HepG2 (cell line): Measurements from ENCODE around the gene GRB2. TPM values are rescaled to one million over a fixed set of nuclear protein-coding genes. Genes with fewer than 3 reads are reported as not detected.

Experiments
- ATAC-seq: fragments of 200-7000 bp; cut with Tn5 transposase; 3 replicates; pipeline ENCODE4 v1.9.1; 2020; ENCODE audit warnings: mild to moderate bottlenecking, moderate library complexity
- BruUV-seq: library from RNA; stranded (reverse); fragments of 400-500 nt; replicated peaks from 2 replicates; lab custom pipeline; 2021; lab: Mats Ljungman, UMichigan
- CTCF ChIA-PET: fragments of 300-600 bp; formaldehyde crosslinking; extraction: SDS; loops from one replicate; lab custom pipeline; 2021; ENCODE audit warnings: low total read pairs, inconsistent platforms, low intra/inter-chr PET ratio; lab: Yijun Ruan, JAX
- POLR2A ChIA-PET: fragments of 350-600 bp; sonication (Branson Sonifier 250); formaldehyde crosslinking; loops from one replicate; lab custom pipeline; 2020; ENCODE audit warnings: antibody characterized with exemption, inconsistent platforms; lab: Yijun Ruan, JAX
- DNase-seq: peaks from one replicate; pipeline ENCODE4 v3.0.0-alpha.2; 2015; ENCODE audit warnings: low spot score
- FAIRE-seq: peaks from 3 replicates; lab custom pipeline; 2011; peaks lifted over from hg19 to GRCh38; lab: Jason Lieb, UNC
- H2AFZ ChIP-seq: one replicate; pipeline ENCODE4 v1.6.1; 2011; ENCODE audit warnings: low read length, inconsistent platforms
- H3K27ac ChIP-seq: fragments of 300-600 bp; 3 replicates; pipeline ENCODE4 v1.8.0; 2011; ENCODE audit warnings: mixed run types, mild to moderate bottlenecking, mixed read lengths, low read length, inconsistent platforms; ENCODE audit not compliant: insufficient read depth; ENCODE audit errors: extremely low read length
- H3K27me3 ChIP-seq, 2 experiments: fragments of 200-600 bp in 1 of 2; 2 replicates in 1 of 2; 3 replicates in 1 of 2; pipeline versions ENCODE4 v1.6.0 to v1.8.0; 2011; ENCODE audit warnings: low read length in 2 of 2, mild to moderate bottlenecking in 2 of 2, moderate library complexity in 2 of 2, inconsistent platforms in 1 of 2; ENCODE audit not compliant: insufficient read depth in 2 of 2, control insufficient read depth in 1 of 2
- H3K36me3 ChIP-seq, 2 experiments: fragments of 200-600 bp in 1 of 2; replicated peaks in 1 of 2; 2 replicates in 1 of 2; 3 replicates in 1 of 2; pipeline versions ENCODE4 v1.5.1 to v1.8.0; 2011; ENCODE audit warnings: low read length in 2 of 2, inconsistent platforms in 1 of 2; ENCODE audit not compliant: insufficient read depth in 2 of 2, control insufficient read depth in 1 of 2
- H3K4me1 ChIP-seq: 2 replicates; pipeline ENCODE4 v1.5.1; 2012; ENCODE audit warnings: low read length, inconsistent platforms; ENCODE audit not compliant: insufficient read depth
- H3K4me2 ChIP-seq: 2 replicates; pipeline ENCODE4 v1.6.0; 2011; ENCODE audit warnings: low read depth, low read length, inconsistent platforms
- H3K4me3 ChIP-seq, 3 experiments: fragments of 200-600 bp in 1 of 3; sonication (generic), shearing (Covaris generic) in 1 of 3; replicated peaks in 1 of 3; 2 replicates each; pipeline ENCODE4 v1.5.1; 2011 to 2016; ENCODE audit warnings: low read length in 3 of 3, inconsistent platforms in 2 of 3, low read depth in 2 of 3, mild to moderate bottlenecking in 2 of 3, control low read depth in 1 of 3, mixed read lengths in 1 of 3; ENCODE audit not compliant: insufficient read depth in 1 of 3
- H3K79me2 ChIP-seq: one replicate; pipeline ENCODE4 v1.6.1; 2011; ENCODE audit warnings: low read length, inconsistent platforms; ENCODE audit not compliant: insufficient read depth
- H3K9ac ChIP-seq: 2 replicates; pipeline ENCODE4 v1.6.0; 2011; ENCODE audit warnings: mild to moderate bottlenecking, low read depth, low read length, inconsistent platforms; ENCODE audit not compliant: insufficient read depth
- H3K9me3 ChIP-seq: 2 replicates; pipeline ENCODE4 v1.5.1; 2012; ENCODE audit warnings: mild to moderate bottlenecking, low read length
- H4K20me1 ChIP-seq: 2 replicates; pipeline ENCODE4 v1.6.0; 2011; ENCODE audit warnings: inconsistent platforms, mild to moderate bottlenecking, low read length, moderate library complexity; ENCODE audit not compliant: insufficient read depth
- AGO2 ChIP-seq: fragments of 200-400 bp; formaldehyde crosslinking; optimal IDR thresholded peaks from 2 replicates; pipeline ENCODE3; 2017; ENCODE audit warnings: mild to moderate bottlenecking, low read depth, low read length, moderate library complexity
- MNT ChIP-seq: fragments of 450-650 bp; IDR thresholded peaks from 2 replicates; pipeline ENCODE4 v1.6.1; 2016
- RBM22 ChIP-seq: fragments of 200-400 bp; formaldehyde crosslinking; optimal IDR thresholded peaks from 2 replicates; pipeline ENCODE3; 2017; ENCODE audit warnings: mild to moderate bottlenecking, low read length, moderate library complexity
- WGBS: methylation state at CpG from one replicate; pipeline ENCODE4 v1.1.6; 2017; ENCODE audit warnings: low lambda C conversion rate; 5-methylcytosine and 5-hydroxymethylcytosine counted together
- in situ Hi-C: cut with HindIII; loops from 2 replicates; pipeline ENCODE4 v1.10.0; 2017; ENCODE audit warnings: low pct_unique_long_range_greater_than_20kb; ENCODE audit not compliant: extremely low pct_ligation_motif_present
- intact Hi-C: fragments of 100-400 bp; cut with micrococcal nuclease; formaldehyde crosslinking; loops from one replicate; pipeline ENCODE4 v1.10.0; 2022; ENCODE audit not compliant: unreplicated experiment
- polyA plus RNA-seq, 8 experiments: library from polyadenylated mRNA; depleted of rRNA in 3 of 8; stranded (reverse) in 7 of 8; unstranded in 1 of 8; fragments of >200 nt; fragmentation: Illumina TruSeq in 4 of 8; extraction: Trizol in 4 of 8; gene quantifications; 2 replicates each; pipeline versions ENCODE4 v1.2.1 to v1.2.3, GENCODE V29; 2011 to 2016; ENCODE audit warnings: low read depth in 4 of 8, missing spikeins in 1 of 8, mixed read lengths in 1 of 8; ENCODE audit not compliant: insufficient read depth in 1 of 8
- total RNA-seq, 5 experiments: library from RNA; depleted of rRNA; stranded (reverse); fragments of >200 nt; fragmentation: Illumina TruSeq; extraction: Trizol; gene quantifications; 2 replicates each; pipeline ENCODE4 v1.2.3, GENCODE V29; 2016; ENCODE audit warnings: low read depth in 1 of 5
- TF ChIP-seq, protein P1 (sequence below): sonication (generic); formaldehyde crosslinking; IDR thresholded peaks from 2 replicates; pipeline ENCODE4 v1.5.1; 2020; ENCODE audit warnings: mild to moderate bottlenecking, missing genetic modification reagents, moderate library complexity

The GRB2 gene
- total and polyA plus RNA-seq, 2 of the 13 experiments (the other 11 are each of a cell fraction or from before 2014, with no cell fraction given) = 84.6 to 92.3 TPM

- ChIA-PET POLR2A (interaction anchor here (0.6 to 2.8 kb wide), 8 partner anchors 7 to 90 kb away, joined by 3 to 14 read pairs (median 6); partner anchors contain the start of genes GRB2 and SLC25A19), CTCF (no interaction called here)
- DNase-seq (no peak), ATAC-seq (no peak), FAIRE-seq (no peak)
- TF ChIP-seq MNT = no peak
- TF ChIP-seq AGO2 = peak; percentile 60
- TF ChIP-seq, protein P1, sequence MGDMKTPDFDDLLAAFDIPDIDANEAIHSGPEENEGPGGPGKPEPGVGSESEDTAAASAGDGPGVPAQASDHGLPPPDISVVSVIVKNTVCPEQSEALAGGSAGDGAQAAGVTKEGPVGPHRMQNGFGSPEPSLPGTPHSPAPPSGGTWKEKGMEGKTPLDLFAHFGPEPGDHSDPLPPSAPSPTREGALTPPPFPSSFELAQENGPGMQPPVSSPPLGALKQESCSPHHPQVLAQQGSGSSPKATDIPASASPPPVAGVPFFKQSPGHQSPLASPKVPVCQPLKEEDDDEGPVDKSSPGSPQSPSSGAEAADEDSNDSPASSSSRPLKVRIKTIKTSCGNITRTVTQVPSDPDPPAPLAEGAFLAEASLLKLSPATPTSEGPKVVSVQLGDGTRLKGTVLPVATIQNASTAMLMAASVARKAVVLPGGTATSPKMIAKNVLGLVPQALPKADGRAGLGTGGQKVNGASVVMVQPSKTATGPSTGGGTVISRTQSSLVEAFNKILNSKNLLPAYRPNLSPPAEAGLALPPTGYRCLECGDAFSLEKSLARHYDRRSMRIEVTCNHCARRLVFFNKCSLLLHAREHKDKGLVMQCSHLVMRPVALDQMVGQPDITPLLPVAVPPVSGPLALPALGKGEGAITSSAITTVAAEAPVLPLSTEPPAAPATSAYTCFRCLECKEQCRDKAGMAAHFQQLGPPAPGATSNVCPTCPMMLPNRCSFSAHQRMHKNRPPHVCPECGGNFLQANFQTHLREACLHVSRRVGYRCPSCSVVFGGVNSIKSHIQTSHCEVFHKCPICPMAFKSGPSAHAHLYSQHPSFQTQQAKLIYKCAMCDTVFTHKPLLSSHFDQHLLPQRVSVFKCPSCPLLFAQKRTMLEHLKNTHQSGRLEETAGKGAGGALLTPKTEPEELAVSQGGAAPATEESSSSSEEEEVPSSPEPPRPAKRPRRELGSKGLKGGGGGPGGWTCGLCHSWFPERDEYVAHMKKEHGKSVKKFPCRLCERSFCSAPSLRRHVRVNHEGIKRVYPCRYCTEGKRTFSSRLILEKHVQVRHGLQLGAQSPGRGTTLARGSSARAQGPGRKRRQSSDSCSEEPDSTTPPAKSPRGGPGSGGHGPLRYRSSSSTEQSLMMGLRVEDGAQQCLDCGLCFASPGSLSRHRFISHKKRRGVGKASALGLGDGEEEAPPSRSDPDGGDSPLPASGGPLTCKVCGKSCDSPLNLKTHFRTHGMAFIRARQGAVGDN (CRISPR knock-in tag) = peak; percentile 23
- TF ChIP-seq RBM22 = peak; percentile 13
- no peak overlapping the region for H3K4me2 ChIP-seq
- no peaks in the 10 kb centered on the region for H3K79me2 ChIP-seq
- H3K9me3 ChIP-seq = no peaks in the 10 kb centered on the region
- H3K27me3 ChIP-seq = no peaks in the 10 kb centered on the region
- no peak overlapping the region for H3K4me3 ChIP-seq
- H3K36me3 ChIP-seq = peaks cover 11 to 28% of the 10 kb centered on the region in 2 experiments
- H3K4me1 ChIP-seq = peaks cover 33% of the 10 kb centered on the region
- no TSS peak for BruUV-seq
- WGBS = 92% methylated on average over 14 of the region's 19 CpGs
- H4K20me1 ChIP-seq = no peaks in the 10 kb centered on the region
- H3K9ac ChIP-seq = no peak overlapping the region
- intact Hi-C loops (loop anchor here (1.0 kb wide), 1 partner anchor 36 kb away; no protein-coding TSS in a partner anchor), in situ Hi-C loops (loop anchor here (5.0 kb wide), 1 partner anchor 97 kb away; no protein-coding TSS in a partner anchor)
- no peak overlapping the region for H2AFZ ChIP-seq
- H3K27ac ChIP-seq = no peak overlapping the region
These were observed 89.8 kb downstream of the GRB2 start for GRCh38 chr17:75315541-75316243.
